PC-3 (cell line): Measurements from ENCODE around the gene MARK2. TPM values are rescaled to one million over a fixed set of nuclear protein-coding genes. Genes with fewer than 3 reads are reported as not detected.

Source experiments
- ATAC-seq: fragments of 200-7000 bp; cut with Tn5 transposase; 2 replicates; pipeline ENCODE4 v1.9.1; 2020; ENCODE audit warnings: mild to moderate bottlenecking, moderate library complexity
- BruUV-seq: library from RNA; stranded (reverse); fragments of 400-500 nt; replicated peaks from 2 replicates; lab custom pipeline; 2021; lab: Mats Ljungman, UMichigan
- CTCF ChIA-PET: fragments of 300-600 bp; sonication (Branson Sonifier 250); formaldehyde crosslinking; loops from one replicate; lab custom pipeline; 2022; ENCODE audit warnings: antibody characterized with exemption; lab: Charles Lee
- POLR2A ChIA-PET: fragments of 300-600 bp; sonication (Branson Sonifier 250); formaldehyde crosslinking; loops from one replicate; lab custom pipeline; 2022; ENCODE audit warnings: antibody characterized with exemption; ENCODE audit not compliant: unreplicated experiment; lab: Charles Lee
- DNase-seq: peaks from one replicate; pipeline ENCODE4 v3.0.0-alpha.2; 2015
- H2AFZ ChIP-seq: fragments of 300-600 bp; sonication (generic); 2 replicates; pipeline ENCODE4 v1.6.0; 2016; ENCODE audit warnings: antibody characterized with exemption, low read length
- H3F3A ChIP-seq: fragments of 300-600 bp; sonication (generic); one replicate; pipeline ENCODE4 v1.6.0; 2017; ENCODE audit warnings: antibody characterized with exemption, low read length, control low read depth, mild to moderate bottlenecking; ENCODE audit not compliant: unreplicated experiment
- H3K27ac ChIP-seq: fragments of 300-600 bp; sonication (generic); 2 replicates; pipeline ENCODE4 v1.5.1; 2016; ENCODE audit warnings: mild to moderate bottlenecking, low read length
- H3K27me3 ChIP-seq: fragments of 300-600 bp; sonication (generic); 2 replicates; pipeline ENCODE4 v1.6.1; 2016; ENCODE audit warnings: low read length, mixed read lengths
- H3K36me3 ChIP-seq: fragments of 300-600 bp; sonication (generic); 2 replicates; pipeline ENCODE4 v1.6.1; 2016; ENCODE audit warnings: low read depth, mixed run types, low read length, mixed read lengths
- H3K4me1 ChIP-seq: fragments of 300-600 bp; sonication (generic); 2 replicates; pipeline ENCODE4 v1.5.1; 2016; ENCODE audit warnings: low read length; ENCODE audit not compliant: insufficient read depth
- H3K4me2 ChIP-seq: fragments of 300-600 bp; sonication (generic); 2 replicates; pipeline ENCODE4 v1.6.0; 2016; ENCODE audit warnings: low read length
- H3K4me3 ChIP-seq: fragments of 300-600 bp; sonication (generic); 2 replicates; pipeline ENCODE4 v1.5.1; 2016; ENCODE audit warnings: mild to moderate bottlenecking, low read length, mixed read lengths
- H3K79me2 ChIP-seq: fragments of 300-600 bp; sonication (generic); 2 replicates; pipeline ENCODE4 v1.6.1; 2017; ENCODE audit warnings: low read length, mixed read lengths
- H3K9ac ChIP-seq: fragments of 300-600 bp; sonication (generic); 2 replicates; pipeline ENCODE4 v1.6.0; 2016; ENCODE audit warnings: mild to moderate bottlenecking, low read length
- H3K9me2 ChIP-seq: fragments of 300-600 bp; sonication (generic); replicated peaks from 2 replicates; pipeline ENCODE4 v1.6.1; 2016; ENCODE audit warnings: mixed run types, low read length, mixed read lengths
- H3K9me3 ChIP-seq: fragments of 300-600 bp; sonication (generic); 2 replicates; pipeline ENCODE4 v1.6.1; 2016; ENCODE audit warnings: low read length, mixed read lengths
- H4K20me1 ChIP-seq: fragments of 300-600 bp; sonication (generic); 2 replicates; pipeline ENCODE4 v1.6.1; 2016; ENCODE audit warnings: low read length, mixed read lengths
- CTCF ChIP-seq: fragments of 300-600 bp; sonication (generic); conservative IDR thresholded peaks from 2 replicates; pipeline ENCODE4 v1.5.1; 2017; ENCODE audit warnings: antibody characterized with exemption, low read depth, mild to moderate bottlenecking, low read length
- EZH2 ChIP-seq: fragments of 300-600 bp; sonication (generic); IDR thresholded peaks from one replicate; pipeline ENCODE4 v1.6.1; 2017; ENCODE audit warnings: antibody characterized with exemption, mild to moderate bottlenecking, low read length; ENCODE audit not compliant: unreplicated experiment
- EZH2phosphoT487 ChIP-seq: fragments of 300-600 bp; sonication (generic); IDR thresholded peaks from 2 replicates; pipeline ENCODE4 v1.6.1; 2018; ENCODE audit warnings: mild to moderate bottlenecking, antibody characterized with exemption, low read length, borderline replicate concordance
- intact Hi-C: fragments of 100-400 bp; cut with micrococcal nuclease; formaldehyde crosslinking; loops from 2 replicates; pipeline ENCODE4 v1.9.0; 2023
- total RNA-seq: library from RNA; depleted of rRNA; stranded (reverse); fragments of >200 nt; gene quantifications from 2 replicates; pipeline ENCODE4 v1.2.3, GENCODE V29; 2014

MARK2 gene
- total RNA-seq, 1 experiment from 2014 or later: 60.1 TPM

DNA sequence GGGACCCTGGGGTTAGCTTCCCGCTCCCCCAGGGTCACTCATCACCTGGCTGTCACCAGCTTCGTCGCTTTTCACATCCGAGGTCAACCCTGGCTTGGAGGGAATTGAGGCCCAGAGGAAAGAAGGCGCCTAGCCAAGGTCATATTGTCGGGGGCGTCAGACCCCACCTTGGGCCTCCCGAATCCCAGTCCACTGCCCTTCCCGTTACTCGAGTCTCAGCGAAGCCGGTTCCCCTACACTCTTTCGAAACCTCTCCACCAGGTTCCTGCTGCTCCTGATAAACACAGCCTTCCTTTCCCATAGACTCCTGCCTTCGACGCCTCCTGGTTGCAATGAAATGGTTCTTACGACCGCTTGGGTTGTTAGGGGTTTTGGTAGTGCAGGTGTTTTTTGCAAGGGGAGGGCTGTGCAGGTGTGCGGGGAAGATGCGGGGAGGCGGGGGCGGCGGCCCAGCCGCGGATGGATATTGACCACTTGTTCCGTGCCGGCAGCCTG lies 100.5 kb downstream of the MARK2 start:
- Histone ChIP-seq H3K27ac (no peak overlapping the region), H3K9me2 (no peaks in the 10 kb centered on the region), H3K36me3 (peaks cover 4% of the 10 kb centered on the region; the same call in 1 of the 2 replicates), H4K20me1 (peaks cover 5% of the 10 kb centered on the region; the same call in 1 of the 2 replicates), H2AFZ (peak overlapping the region; percentile 93), H3F3A (no peaks in the 10 kb centered on the region), H3K4me1 (peaks cover 14% of the 10 kb centered on the region), H3K27me3 (no peaks in the 10 kb centered on the region), H3K9ac (peak overlapping the region; percentile 87), H3K79me2 (peaks cover 56% of the 10 kb centered on the region), H3K4me2 (peak overlapping the region; percentile 100), H3K9me3 (no peaks in the 10 kb centered on the region), H3K4me3 (peak overlapping the region; percentile 95)
- TF ChIP-seq EZH2phosphoT487: no peak
- TF ChIP-seq CTCF: no peak
- TF ChIP-seq EZH2: no peak
- DNase-seq (peak; percentile 37), ATAC-seq (no peak)
- POLR2A ChIA-PET: no interaction called here
- CTCF ChIA-PET: interaction anchor here (0.5 to 1.9 kb wide), 4 partner anchors 9 to 378 kb away, joined by 3 to 8 read pairs (median 6); partner anchors contain the start of genes MARK2 and PRDX5
- BruUV-seq: no TSS peak
- intact Hi-C loops: loop anchor here (2.0 kb wide), 1 partner anchor 99 kb away; no protein-coding TSS in a partner anchor

DNA sequence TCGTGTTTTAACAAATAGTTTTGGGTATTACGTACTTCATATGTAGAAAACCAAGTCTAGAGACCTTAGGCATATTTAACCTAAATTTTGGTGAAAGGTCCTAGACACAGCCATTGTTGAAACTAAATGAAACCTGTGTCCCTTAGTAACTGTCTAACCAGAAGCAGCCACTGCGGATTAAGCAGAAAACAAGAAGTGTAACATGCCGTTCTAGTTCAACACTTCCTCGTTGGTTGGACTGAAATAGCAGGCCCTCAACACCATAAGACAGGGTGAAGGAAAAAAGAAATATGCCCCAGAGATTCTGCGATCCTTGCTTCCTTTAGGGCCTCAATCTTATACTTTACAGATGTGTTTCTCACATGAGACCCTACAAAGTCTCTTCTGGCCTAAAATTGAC lies 101.9 kb downstream of the MARK2 start:
- Histone ChIP-seq H3K4me1 (peaks cover 14% of the 10 kb centered on the region), H2AFZ (no peak overlapping the region), H4K20me1 (peaks cover 5% of the 10 kb centered on the region; the same call in 1 of the 2 replicates), H3K27ac (no peak overlapping the region), H3K27me3 (no peaks in the 10 kb centered on the region), H3K36me3 (peaks cover 4% of the 10 kb centered on the region; the same call in 1 of the 2 replicates), H3K9me2 (no peaks in the 10 kb centered on the region), H3K9me3 (no peaks in the 10 kb centered on the region), H3K4me3 (peak overlapping the region; percentile 95; the same call in 1 of the 2 replicates), H3F3A (no peaks in the 10 kb centered on the region), H3K4me2 (peak overlapping the region; percentile 100; the same call in 1 of the 2 replicates), H3K9ac (no peak overlapping the region), H3K79me2 (peaks cover 63% of the 10 kb centered on the region)
- intact Hi-C loops: no loop called here
- DNase-seq (no peak), ATAC-seq (no peak)
- TSS peak; percentile 38 for BruUV-seq
- CTCF ChIA-PET: no interaction called here
- TF ChIP-seq EZH2 (no peak), EZH2phosphoT487 (no peak), CTCF (no peak)
- POLR2A ChIA-PET: no interaction called here

- Histone ChIP-seq H3K4me1 (peaks cover 14% of the 10 kb centered on the region), H3K79me2 (peaks cover 63% of the 10 kb centered on the region), H3K36me3 (peaks cover 12% of the 10 kb centered on the region), H3K27me3 (no peaks in the 10 kb centered on the region), H3K9me3 (no peaks in the 10 kb centered on the region), H3F3A (no peaks in the 10 kb centered on the region), H3K9ac (no peak overlapping the region), H4K20me1 (peaks cover 5% of the 10 kb centered on the region; the same call in 1 of the 2 replicates), H3K27ac (no peak overlapping the region), H3K9me2 (no peaks in the 10 kb centered on the region), H2AFZ (no peak overlapping the region), H3K4me2 (no peak overlapping the region), H3K4me3 (no peak overlapping the region)
- TF ChIP-seq EZH2: no peak
- TF ChIP-seq CTCF: no peak
- TF ChIP-seq EZH2phosphoT487: no peak
- ATAC-seq: no peak
- ChIA-PET CTCF (interaction anchor here (0.7 kb wide), 1 partner anchor 36 kb away, joined by 4 read pairs; no protein-coding TSS in a partner anchor), POLR2A (no interaction called here)
- DNase-seq: no peak
- intact Hi-C loops: no loop called here
- no TSS peak for BruUV-seq
Measured at GRCh38 chr11:63941901-63942300, 103.0 kb downstream of the MARK2 start.
